PC-9 (cell line): ENCODE results near the gene PRAF2.

Experiments used
- CTCF ChIP-seq: fragments of 200-600 bp; sonication (generic); conservative IDR thresholded peaks from 2 replicates; pipeline ENCODE4 v1.6.1; 2017; ENCODE audit warnings: mixed run types, antibody characterized with exemption, mild to moderate bottlenecking, moderate library complexity
- EZH2 ChIP-seq: fragments of 200-600 bp; sonication (generic); IDR thresholded peaks from 2 replicates; pipeline ENCODE4 v1.8.0; 2017; ENCODE audit warnings: antibody characterized with exemption, low read depth

- TF ChIP-seq CTCF = no peak
- TF ChIP-seq EZH2 = no peak
Observed at GRCh38 chrX:49100704-49101628, 27.2 kb upstream of the PRAF2 start.
